HepG2 (cell line): Measurements from ENCODE around the gene C16orf90. TPM values are rescaled to one million over a fixed set of nuclear protein-coding genes. Genes with fewer than 3 reads are reported as not detected.
A peak's percentile ranks its signal among the peaks of the same experiment; 100 is the strongest.

Source experiments
- ARNT ChIP-seq: fragments of 450-650 bp; IDR thresholded peaks from 2 replicates; pipeline ENCODE4 v1.6.1; 2017
- BCL6 ChIP-seq: IDR thresholded peaks from 2 replicates; pipeline ENCODE4 v1.6.1; 2016; ENCODE audit warnings: missing genetic modification reagents, missing compliant biosample characterization
- CEBPG ChIP-seq: IDR thresholded peaks from 2 replicates; pipeline ENCODE4 v1.6.1; 2016
- EP300 ChIP-seq, 3 experiments: sonication (generic) in 1 of 3; formaldehyde crosslinking in 1 of 3; IDR thresholded peaks; 2 replicates each; pipeline versions ENCODE4 v1.5.1 to v1.6.1; 2011 to 2020; ENCODE audit warnings: low read depth in 2 of 3, low read length in 2 of 3, borderline replicate concordance in 1 of 3, improper control_type of control experiment in 1 of 3, mild to moderate bottlenecking in 1 of 3, missing genetic modification reagents in 1 of 3, moderate library complexity in 1 of 3
- PHF5A ChIP-seq: IDR thresholded peaks from one replicate; pipeline ENCODE4 v1.6.1; 2018; ENCODE audit warnings: low read depth, missing genetic modification reagents; ENCODE audit not compliant: unreplicated experiment
- PRDM15 ChIP-seq: sonication (generic); formaldehyde crosslinking; IDR thresholded peaks from 2 replicates; pipeline ENCODE4 v1.4.0; 2020; ENCODE audit warnings: missing genetic modification reagents
- RNF2 ChIP-seq: fragments of 450-650 bp; conservative IDR thresholded peaks from 2 replicates; pipeline ENCODE4 v1.6.1; 2016; ENCODE audit warnings: low read depth
- ZNF121 ChIP-seq: sonication (generic); formaldehyde crosslinking; IDR thresholded peaks from 2 replicates; pipeline ENCODE4 v1.5.0; 2020; ENCODE audit warnings: mild to moderate bottlenecking, missing genetic modification reagents
- ZNF282 ChIP-seq: fragments of 450-650 bp; IDR thresholded peaks from 2 replicates; pipeline ENCODE4 v1.6.1; 2018; ENCODE audit not compliant: partially characterized antibody
- ZNF34 ChIP-seq: sonication (generic); formaldehyde crosslinking; IDR thresholded peaks from 2 replicates; pipeline ENCODE4 v1.4.0; 2020; ENCODE audit warnings: mild to moderate bottlenecking, missing genetic modification reagents, borderline replicate concordance
- ZNF354B ChIP-seq: sonication (generic); formaldehyde crosslinking; IDR thresholded peaks from 2 replicates; pipeline ENCODE4 v1.8.0; 2022; ENCODE audit warnings: mild to moderate bottlenecking, missing genetic modification reagents
- ZNF556 ChIP-seq: sonication (generic); formaldehyde crosslinking; IDR thresholded peaks from 2 replicates; pipeline ENCODE4 v1.4.0; 2020; ENCODE audit warnings: mild to moderate bottlenecking, missing genetic modification reagents, borderline replicate concordance
- ZNF580 ChIP-seq: IDR thresholded peaks from 2 replicates; pipeline ENCODE4 v1.6.1; 2016; ENCODE audit warnings: low read depth, borderline replicate concordance
- ZSCAN12 ChIP-seq: sonication (generic); formaldehyde crosslinking; IDR thresholded peaks from 2 replicates; pipeline ENCODE4 v1.9.0; 2021; ENCODE audit warnings: mild to moderate bottlenecking, missing genetic modification reagents
- ZZZ3 ChIP-seq: sonication (generic); formaldehyde crosslinking; IDR thresholded peaks from 2 replicates; pipeline ENCODE4 v1.4.0; 2020; ENCODE audit warnings: missing genetic modification reagents, mild to moderate bottlenecking, borderline replicate concordance
- polyA plus RNA-seq, 8 experiments: library from polyadenylated mRNA; depleted of rRNA in 3 of 8; stranded (reverse) in 7 of 8; unstranded in 1 of 8; fragments of >200 nt; fragmentation: Illumina TruSeq in 4 of 8; extraction: Trizol in 4 of 8; gene quantifications; 2 replicates each; pipeline versions ENCODE4 v1.2.1 to v1.2.3, GENCODE V29; 2011 to 2016; ENCODE audit warnings: low read depth in 4 of 8, missing spikeins in 1 of 8, mixed read lengths in 1 of 8; ENCODE audit not compliant: insufficient read depth in 1 of 8
- total RNA-seq, 5 experiments: library from RNA; depleted of rRNA; stranded (reverse); fragments of >200 nt; fragmentation: Illumina TruSeq; extraction: Trizol; gene quantifications; 2 replicates each; pipeline ENCODE4 v1.2.3, GENCODE V29; 2016; ENCODE audit warnings: low read depth in 1 of 5
- TF ChIP-seq, protein P1 (sequence below), 2 experiments: sonication (generic) in 1 of 2; formaldehyde crosslinking in 1 of 2; IDR thresholded peaks; 2 replicates each; pipeline versions ENCODE4 v1.4.0 to v1.6.1; 2016 to 2020; ENCODE audit warnings: borderline replicate concordance in 1 of 2, low read depth in 1 of 2, mild to moderate bottlenecking in 1 of 2, missing genetic modification reagents in 1 of 2
- TF ChIP-seq, protein P2 (sequence below): fragments of 450-650 bp; IDR thresholded peaks from 2 replicates; pipeline ENCODE4 v1.6.1; 2017; ENCODE audit warnings: mild to moderate bottlenecking
- TF ChIP-seq, protein P3 (sequence below): sonication (generic); formaldehyde crosslinking; IDR thresholded peaks from 2 replicates; pipeline ENCODE4 v1.5.0; 2020; ENCODE audit warnings: missing genetic modification reagents, mild to moderate bottlenecking, borderline replicate concordance

C16orf90 gene
- total and polyA plus RNA-seq, 2 of the 13 experiments (the other 11 are each of a cell fraction or from before 2014, with no cell fraction given): not detected

GRCh38 chr16:3454631-3455147 is 40.6 kb downstream of the C16orf90 start (continued):
- TF ChIP-seq ZSCAN12 (CRISPR knock-in tag): no peak
- TF ChIP-seq, protein P1, sequence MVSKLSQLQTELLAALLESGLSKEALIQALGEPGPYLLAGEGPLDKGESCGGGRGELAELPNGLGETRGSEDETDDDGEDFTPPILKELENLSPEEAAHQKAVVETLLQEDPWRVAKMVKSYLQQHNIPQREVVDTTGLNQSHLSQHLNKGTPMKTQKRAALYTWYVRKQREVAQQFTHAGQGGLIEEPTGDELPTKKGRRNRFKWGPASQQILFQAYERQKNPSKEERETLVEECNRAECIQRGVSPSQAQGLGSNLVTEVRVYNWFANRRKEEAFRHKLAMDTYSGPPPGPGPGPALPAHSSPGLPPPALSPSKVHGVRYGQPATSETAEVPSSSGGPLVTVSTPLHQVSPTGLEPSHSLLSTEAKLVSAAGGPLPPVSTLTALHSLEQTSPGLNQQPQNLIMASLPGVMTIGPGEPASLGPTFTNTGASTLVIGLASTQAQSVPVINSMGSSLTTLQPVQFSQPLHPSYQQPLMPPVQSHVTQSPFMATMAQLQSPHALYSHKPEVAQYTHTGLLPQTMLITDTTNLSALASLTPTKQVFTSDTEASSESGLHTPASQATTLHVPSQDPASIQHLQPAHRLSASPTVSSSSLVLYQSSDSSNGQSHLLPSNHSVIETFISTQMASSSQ (IDR thresholded peaks at IDR 0.05; ENCODE audit: low read depth): no peak
- TF ChIP-seq, protein P1 (CRISPR knock-in tag; IDR thresholded peaks at IDR 0.05; ENCODE audit: borderline replicate concordance): 0 out of 2 replicates have a peak, but pooled peaks have one; percentile 13
- no peak for TF ChIP-seq ZNF282
- no peak for TF ChIP-seq PRDM15 (CRISPR knock-in tag)
- no peak for TF ChIP-seq PHF5A (CRISPR knock-in tag)
- TF ChIP-seq RNF2: no peak
- no peak for TF ChIP-seq ZNF580 (CRISPR knock-in tag)
- no peak for TF ChIP-seq BCL6 (CRISPR knock-in tag)
- no peak for TF ChIP-seq ZNF121
- TF ChIP-seq ARNT: no peak
- TF ChIP-seq, protein P2, sequence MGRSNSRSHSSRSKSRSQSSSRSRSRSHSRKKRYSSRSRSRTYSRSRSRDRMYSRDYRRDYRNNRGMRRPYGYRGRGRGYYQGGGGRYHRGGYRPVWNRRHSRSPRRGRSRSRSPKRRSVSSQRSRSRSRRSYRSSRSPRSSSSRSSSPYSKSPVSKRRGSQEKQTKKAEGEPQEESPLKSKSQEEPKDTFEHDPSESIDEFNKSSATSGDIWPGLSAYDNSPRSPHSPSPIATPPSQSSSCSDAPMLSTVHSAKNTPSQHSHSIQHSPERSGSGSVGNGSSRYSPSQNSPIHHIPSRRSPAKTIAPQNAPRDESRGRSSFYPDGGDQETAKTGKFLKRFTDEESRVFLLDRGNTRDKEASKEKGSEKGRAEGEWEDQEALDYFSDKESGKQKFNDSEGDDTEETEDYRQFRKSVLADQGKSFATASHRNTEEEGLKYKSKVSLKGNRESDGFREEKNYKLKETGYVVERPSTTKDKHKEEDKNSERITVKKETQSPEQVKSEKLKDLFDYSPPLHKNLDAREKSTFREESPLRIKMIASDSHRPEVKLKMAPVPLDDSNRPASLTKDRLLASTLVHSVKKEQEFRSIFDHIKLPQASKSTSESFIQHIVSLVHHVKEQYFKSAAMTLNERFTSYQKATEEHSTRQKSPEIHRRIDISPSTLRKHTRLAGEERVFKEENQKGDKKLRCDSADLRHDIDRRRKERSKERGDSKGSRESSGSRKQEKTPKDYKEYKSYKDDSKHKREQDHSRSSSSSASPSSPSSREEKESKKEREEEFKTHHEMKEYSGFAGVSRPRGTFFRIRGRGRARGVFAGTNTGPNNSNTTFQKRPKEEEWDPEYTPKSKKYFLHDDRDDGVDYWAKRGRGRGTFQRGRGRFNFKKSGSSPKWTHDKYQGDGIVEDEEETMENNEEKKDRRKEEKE: no peak
- TF ChIP-seq EP300 (IDR thresholded peaks at IDR 0.05; ENCODE audit: low read depth in 2 of 2, low read length in 2 of 2): 0 out of 4 replicates have a peak, but pooled peaks of 1 of the 2 experiments have one; percentile 11
- TF ChIP-seq EP300 (CRISPR knock-in tag; IDR thresholded peaks at IDR 0.05; ENCODE audit: borderline replicate concordance): no peak
- TF ChIP-seq ZZZ3 (CRISPR knock-in tag): no peak
- TF ChIP-seq CEBPG (CRISPR knock-in tag): peak; percentile 66
- no peak for TF ChIP-seq ZNF34
- TF ChIP-seq, protein P3, sequence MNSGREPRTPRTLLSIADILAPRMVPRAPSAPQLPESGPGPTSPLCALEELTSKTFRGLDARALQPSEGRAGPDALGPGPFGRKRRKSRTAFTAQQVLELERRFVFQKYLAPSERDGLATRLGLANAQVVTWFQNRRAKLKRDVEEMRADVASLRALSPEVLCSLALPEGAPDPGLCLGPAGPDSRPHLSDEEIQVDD (CRISPR knock-in tag): no peak
- no peak for TF ChIP-seq ZNF556 (CRISPR knock-in tag)
- no peak for TF ChIP-seq ZNF354B (CRISPR knock-in tag)
